Endothelial cell (in vitro differentiated cells): ENCODE data around the gene PROKR2. TPM values are rescaled to one million over a fixed set of nuclear protein-coding genes. Genes with fewer than 3 reads are reported as not detected.

Experiments
- DNase-seq: peaks from one replicate; pipeline ENCODE4 v3.0.0; 2021; ENCODE audit warnings: low spot score
- H3K27ac Mint-ChIP-seq: one replicate; pipeline ENCODE4 v1.8.0; 2021; ENCODE audit warnings: mixed read lengths, inconsistent platforms; ENCODE audit not compliant: unreplicated experiment
- H3K27me3 Mint-ChIP-seq: one replicate; pipeline ENCODE4 v1.8.0; 2021; ENCODE audit warnings: mild to moderate bottlenecking, moderate library complexity, mixed read lengths, inconsistent platforms; ENCODE audit not compliant: unreplicated experiment
- H3K36me3 Mint-ChIP-seq: one replicate; pipeline ENCODE4 v1.8.0; 2021; ENCODE audit warnings: mild to moderate bottlenecking, low read depth, mixed read lengths, inconsistent platforms; ENCODE audit not compliant: unreplicated experiment
- H3K4me1 Mint-ChIP-seq: one replicate; pipeline ENCODE4 v1.8.0; 2021; ENCODE audit warnings: mild to moderate bottlenecking, mixed read lengths, inconsistent platforms; ENCODE audit not compliant: unreplicated experiment
- H3K4me3 Mint-ChIP-seq: one replicate; pipeline ENCODE4 v1.8.0; 2021; ENCODE audit warnings: mild to moderate bottlenecking, mixed read lengths, inconsistent platforms; ENCODE audit not compliant: unreplicated experiment
- H3K9me3 Mint-ChIP-seq: one replicate; pipeline ENCODE4 v1.8.0; 2021; ENCODE audit warnings: mixed read lengths, inconsistent platforms; ENCODE audit not compliant: unreplicated experiment
- long read RNA-seq: library from polyadenylated mRNA; unstranded; transcript quantifications from one replicate; pipeline ENCODE4 v2.0.0, GENCODE V29; 2020; ENCODE audit not compliant: unreplicated experiment
- total RNA-seq: library from RNA; stranded (reverse); fragmentation: NEBNext Ultra II Directional; extraction: Animal tissue kit (Norgen Biotek cat#: 25700); gene quantifications from one replicate; pipeline ENCODE4 v1.2.1, GENCODE V29; 2021; ENCODE audit not compliant: unreplicated experiment
- TF ChIP-seq, protein P1 (sequence below): fragments of 200-600 bp; sonication (generic); IDR thresholded peaks from one replicate; pipeline ENCODE4 v1.5.0; 2021; ENCODE audit warnings: antibody characterized with exemption; ENCODE audit not compliant: unreplicated experiment

Gene PROKR2
- not detected for total RNA-seq
- long read RNA-seq, result 0 reads

DNA sequence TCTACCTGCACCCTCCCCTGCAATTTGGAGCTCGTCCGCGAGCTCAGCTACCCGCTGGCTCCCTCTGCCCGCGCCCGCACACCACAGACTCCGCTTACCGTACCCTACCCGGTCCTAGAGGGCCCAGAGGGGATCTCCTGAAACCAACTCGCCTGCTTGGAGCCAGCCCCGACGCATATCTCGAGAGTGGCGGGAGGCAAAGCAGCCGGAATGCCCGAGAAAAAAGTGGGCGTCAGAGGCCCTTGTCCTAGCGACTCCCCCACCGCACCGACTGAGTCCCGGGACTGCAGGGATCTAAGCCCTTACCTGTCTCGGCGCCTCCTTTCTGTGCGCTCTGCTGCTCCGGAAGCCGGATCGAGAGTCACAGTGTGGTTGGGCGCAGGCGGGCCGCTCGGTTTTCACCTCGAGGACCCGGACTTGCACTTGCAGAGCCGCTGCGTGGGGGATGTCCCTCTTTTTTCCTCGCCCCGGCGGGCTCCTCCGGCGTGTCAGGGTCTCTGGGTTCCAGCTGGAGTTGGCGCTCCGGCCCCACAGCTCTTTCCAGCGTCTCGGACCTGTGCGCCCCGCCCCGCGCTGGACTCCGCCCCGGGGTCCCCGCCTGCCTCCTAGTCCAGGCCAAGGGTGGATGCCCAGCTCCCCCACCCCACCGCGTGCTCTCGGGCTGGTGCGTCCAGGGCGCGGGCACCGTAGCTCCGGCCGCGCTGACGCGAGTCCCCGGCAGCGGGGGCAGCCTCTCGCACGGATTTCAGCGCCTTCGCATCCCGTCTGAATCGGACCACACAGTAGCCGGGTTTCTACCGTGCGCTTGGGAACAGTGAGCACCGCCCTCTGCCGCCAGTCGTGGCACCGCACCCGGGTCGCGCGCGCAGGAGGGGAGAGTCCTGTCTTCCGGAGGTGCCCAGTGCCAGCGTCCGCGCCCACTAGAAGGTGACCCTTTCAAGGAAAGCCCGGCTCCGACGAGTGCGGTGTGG lies at the start of gene PROKR2:
PROKR2 (minus strand) TSS at position 767 of the 971 bp plus-strand sequence. CDS start 2,585 bp downstream, outside the sequence.
- Mint-ChIP-seq H3K4me3 (peak within 1 kb of the TSS; percentile 62), H3K36me3 (peaks cover 2% of the 10 kb centered on the region), H3K9me3 (no peaks in the 10 kb centered on the region), H3K4me1 (peaks cover 3% of the 10 kb centered on the region), H3K27me3 (peaks cover 25% of the 10 kb centered on the region), H3K27ac (no peak within 1 kb of the TSS)
- peak; percentile 59 for DNase-seq
- TF ChIP-seq, protein P1, sequence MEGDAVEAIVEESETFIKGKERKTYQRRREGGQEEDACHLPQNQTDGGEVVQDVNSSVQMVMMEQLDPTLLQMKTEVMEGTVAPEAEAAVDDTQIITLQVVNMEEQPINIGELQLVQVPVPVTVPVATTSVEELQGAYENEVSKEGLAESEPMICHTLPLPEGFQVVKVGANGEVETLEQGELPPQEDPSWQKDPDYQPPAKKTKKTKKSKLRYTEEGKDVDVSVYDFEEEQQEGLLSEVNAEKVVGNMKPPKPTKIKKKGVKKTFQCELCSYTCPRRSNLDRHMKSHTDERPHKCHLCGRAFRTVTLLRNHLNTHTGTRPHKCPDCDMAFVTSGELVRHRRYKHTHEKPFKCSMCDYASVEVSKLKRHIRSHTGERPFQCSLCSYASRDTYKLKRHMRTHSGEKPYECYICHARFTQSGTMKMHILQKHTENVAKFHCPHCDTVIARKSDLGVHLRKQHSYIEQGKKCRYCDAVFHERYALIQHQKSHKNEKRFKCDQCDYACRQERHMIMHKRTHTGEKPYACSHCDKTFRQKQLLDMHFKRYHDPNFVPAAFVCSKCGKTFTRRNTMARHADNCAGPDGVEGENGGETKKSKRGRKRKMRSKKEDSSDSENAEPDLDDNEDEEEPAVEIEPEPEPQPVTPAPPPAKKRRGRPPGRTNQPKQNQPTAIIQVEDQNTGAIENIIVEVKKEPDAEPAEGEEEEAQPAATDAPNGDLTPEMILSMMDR, result no peak

- Mint-ChIP-seq H3K27me3 (no peaks in the 10 kb centered on the region), H3K4me1 (no peaks in the 10 kb centered on the region), H3K9me3 (no peaks in the 10 kb centered on the region), H3K4me3 (no peak overlapping the region), H3K27ac (no peak overlapping the region), H3K36me3 (no peaks in the 10 kb centered on the region)
- TF ChIP-seq, protein P1, result no peak
- DNase-seq, result no peak
These were observed 48.3 kb upstream of the PROKR2 start for GRCh38 chr20:5364997-5365597.

DNA sequence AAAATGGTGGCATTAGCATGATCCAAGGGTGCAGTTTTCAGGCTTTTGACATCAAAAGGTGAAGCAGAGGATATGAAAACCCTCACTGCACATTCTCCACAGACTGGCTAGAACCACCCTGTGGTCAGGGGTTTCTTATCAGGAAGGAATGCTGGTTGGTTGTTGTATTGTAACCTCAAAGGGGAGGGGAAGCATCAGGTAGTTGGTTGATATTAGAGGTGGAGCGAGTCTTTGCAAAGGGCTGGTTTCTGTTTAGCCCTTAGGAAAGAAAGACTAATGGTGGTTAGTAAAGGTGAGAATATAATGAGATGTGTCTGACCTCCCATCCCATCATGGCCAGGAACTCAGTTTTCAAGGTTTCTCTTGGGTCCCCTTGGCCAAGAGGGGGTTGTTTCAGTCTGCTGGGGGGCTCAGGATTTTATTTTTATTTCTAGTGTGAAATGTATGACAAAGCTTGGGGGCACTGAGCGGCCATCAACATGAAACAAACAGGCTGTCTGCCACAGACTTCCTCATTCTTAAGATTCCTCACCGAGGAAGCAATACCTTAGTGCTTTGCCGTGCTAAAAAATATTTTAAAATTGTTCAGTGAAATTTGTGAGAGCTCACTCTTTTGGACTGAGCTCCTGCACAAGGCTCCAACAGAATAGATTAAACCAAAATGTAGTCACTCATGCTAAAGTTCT lies 47.5 kb upstream of the PROKR2 start:
- DNase-seq, result no peak
- no peaks in the 10 kb centered on the region for H3K4me1 Mint-ChIP-seq
- H3K9me3 Mint-ChIP-seq, result no peaks in the 10 kb centered on the region
- no peaks in the 10 kb centered on the region for H3K36me3 Mint-ChIP-seq
- TF ChIP-seq, protein P1, result no peak
- H3K4me3 Mint-ChIP-seq, result no peak overlapping the region
- H3K27ac Mint-ChIP-seq, result no peak overlapping the region
- no peaks in the 10 kb centered on the region for H3K27me3 Mint-ChIP-seq

GRCh38 chr20:5362771-5363170 lies 46.0 kb upstream of the PROKR2 start:
- no peaks in the 10 kb centered on the region for H3K27me3 Mint-ChIP-seq
- H3K4me3 Mint-ChIP-seq, result no peak overlapping the region
- no peak for DNase-seq
- no peaks in the 10 kb centered on the region for H3K4me1 Mint-ChIP-seq
- TF ChIP-seq, protein P1, result no peak
- no peak overlapping the region for H3K27ac Mint-ChIP-seq
- H3K36me3 Mint-ChIP-seq, result no peaks in the 10 kb centered on the region
- H3K9me3 Mint-ChIP-seq, result no peaks in the 10 kb centered on the region
